T47D (cell line): ENCODE data around the gene CRLF3.

Experiments
- DNase-seq, 2 experiments: peaks; one replicate each; pipeline versions ENCODE4 v3.0.0 to v3.0.0-alpha.2; 2011 to 2012; ENCODE audit warnings: low read depth in 1 of 2, low spot score in 1 of 2
- JUND ChIP-seq: IDR thresholded peaks from 2 replicates; pipeline ENCODE4 v1.6.1; 2012; ENCODE audit warnings: low read depth
- in situ Hi-C: cut with HindIII; loops from 2 replicates; pipeline ENCODE4 v1.10.0; 2016; ENCODE audit warnings: low sequenced_read_pairs, low pct_unique_long_range_greater_than_20kb

CRLF3 gene

GRCh38 chr17:30824356-30825145, at the start of gene CRLF3:
Gene CRLF3, minus strand, starts transcription at chr17:30824692. Its CDS starts 41 bp downstream, at chr17:30824651.
- in situ Hi-C loops: no loop called here
- peak; percentile 96 to 98 for DNase-seq
- TF ChIP-seq JUND: no peak

GRCh38 chr17:30869005-30869404, 44.5 kb upstream of the CRLF3 start:
- in situ Hi-C loops: no loop called here
- no peak for DNase-seq
- TF ChIP-seq JUND: no peak

DNA sequence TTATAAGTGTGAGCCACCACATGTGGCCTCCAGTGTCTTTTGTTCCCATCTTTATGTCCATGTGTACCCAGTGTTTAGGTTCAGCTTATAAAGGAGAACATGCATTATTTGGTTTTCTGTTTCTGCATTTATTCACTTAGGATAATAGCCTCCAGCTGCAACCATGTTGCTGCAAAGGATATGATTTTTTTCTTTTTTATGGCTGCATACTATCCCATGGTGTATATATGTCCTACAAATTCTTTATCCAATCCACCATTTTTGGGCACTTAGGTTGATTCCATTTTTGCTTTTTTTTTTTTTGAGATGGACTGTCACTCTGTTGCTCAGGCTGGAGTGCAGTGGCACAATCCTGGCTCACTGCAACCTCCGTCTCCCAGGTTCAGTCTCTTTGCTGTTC, 40.1 kb upstream of the CRLF3 start:
- in situ Hi-C loops: no loop called here
- DNase-seq: no peak
- no peak for TF ChIP-seq JUND

- no peak for TF ChIP-seq JUND
- DNase-seq: peak in 1 of 2 experiments; percentile 12
These were observed 34.2 kb upstream of the CRLF3 start for GRCh38 chr17:30858556-30859250.

DNA sequence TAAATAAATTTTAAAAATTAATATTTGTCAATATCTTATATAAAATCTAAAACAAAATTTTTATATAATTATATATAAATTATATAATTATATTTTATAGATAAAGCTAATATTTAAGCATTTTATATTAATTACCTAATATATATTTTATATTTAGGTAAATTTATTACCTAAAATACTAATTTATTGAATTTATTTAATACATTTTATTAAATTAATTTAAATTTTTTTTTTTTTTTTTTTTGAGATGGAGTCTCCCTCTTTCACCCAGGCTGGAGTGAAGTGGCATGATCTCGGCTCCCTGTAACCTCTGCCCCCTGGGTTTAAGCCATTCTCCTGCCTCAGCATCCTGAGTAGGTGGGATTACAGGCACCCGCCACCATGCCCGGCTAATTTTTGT, 29.7 kb upstream of the CRLF3 start:
- no peak for DNase-seq
- TF ChIP-seq JUND: no peak
- in situ Hi-C loops: no loop called here

More at GRCh38 chr17:30858556-30859250, 34.2 kb upstream of the CRLF3 start:
- in situ Hi-C loops: no loop called here

DNA sequence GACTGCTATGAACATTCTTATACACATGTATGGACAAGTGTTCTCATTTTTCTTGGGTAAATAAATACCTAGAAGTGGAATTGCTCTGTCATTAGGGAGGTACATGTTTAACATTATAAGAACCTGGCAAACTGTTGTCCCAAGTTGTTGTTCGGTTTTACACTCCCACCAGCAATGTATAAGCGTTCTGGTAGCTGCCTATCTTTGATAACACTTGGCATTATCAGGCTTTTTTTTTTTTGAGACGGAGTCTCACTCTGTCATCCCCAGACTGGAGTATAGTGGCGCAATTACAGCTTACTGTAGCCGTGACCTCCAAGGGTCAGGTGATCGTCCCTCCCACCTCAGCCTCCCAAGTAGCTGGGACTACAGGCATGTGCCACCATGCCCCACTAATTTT, 23.5 kb upstream of the CRLF3 start:
- no peak for TF ChIP-seq JUND
- in situ Hi-C loops: no loop called here
- no peak for DNase-seq

DNA sequence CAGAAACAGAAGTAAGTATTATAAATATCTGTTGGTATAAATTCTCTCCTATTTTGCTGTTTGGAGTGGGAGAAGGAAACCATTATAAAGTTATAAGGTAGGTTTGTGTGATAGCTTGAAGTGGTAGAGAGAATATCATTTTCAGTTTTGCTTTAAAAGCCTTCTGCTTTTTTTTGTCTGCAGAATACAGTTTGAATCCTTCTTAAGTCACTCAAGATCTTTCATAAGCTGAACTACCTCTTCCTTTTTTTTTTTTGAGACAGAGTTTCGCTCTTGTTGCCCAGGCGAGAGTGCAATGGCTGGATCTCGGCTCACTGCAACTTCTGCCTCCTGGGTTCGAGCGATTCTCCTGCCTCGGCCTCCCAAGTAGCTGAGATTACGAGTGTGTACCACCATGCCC, 16.3 kb upstream of the CRLF3 start:
- in situ Hi-C loops: no loop called here
- no peak for TF ChIP-seq JUND
- DNase-seq: no peak

DNA sequence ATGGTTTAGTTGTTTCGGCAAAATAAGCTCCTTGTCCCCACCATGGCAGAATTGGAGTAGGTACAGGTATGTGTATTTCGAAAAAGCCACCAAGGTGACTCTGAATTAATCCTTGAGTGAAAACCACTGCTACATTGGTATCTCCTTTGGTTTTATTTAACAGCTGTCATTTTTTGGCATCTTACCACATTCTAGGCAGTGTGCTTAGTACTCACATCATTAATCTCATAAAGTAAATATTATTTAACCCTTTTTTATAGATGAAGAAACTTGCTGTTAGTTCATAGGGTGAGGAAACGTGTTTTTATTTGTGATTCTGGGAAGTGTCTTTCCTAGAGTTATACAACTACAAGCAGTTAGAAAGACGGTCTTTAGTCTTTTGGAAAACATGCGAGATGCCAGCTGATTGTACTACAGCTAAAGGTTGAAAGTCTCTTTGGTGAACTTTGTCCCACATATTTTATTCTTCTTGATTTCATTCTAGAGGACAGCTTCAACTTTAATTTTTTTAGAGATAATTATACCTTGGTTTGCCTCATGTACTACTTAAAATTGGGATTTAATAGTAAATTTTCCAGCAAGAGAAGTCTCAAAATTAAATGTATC, 13.8 kb upstream of the CRLF3 start:
- DNase-seq: no peak
- in situ Hi-C loops: no loop called here
- no peak for TF ChIP-seq JUND

DNA sequence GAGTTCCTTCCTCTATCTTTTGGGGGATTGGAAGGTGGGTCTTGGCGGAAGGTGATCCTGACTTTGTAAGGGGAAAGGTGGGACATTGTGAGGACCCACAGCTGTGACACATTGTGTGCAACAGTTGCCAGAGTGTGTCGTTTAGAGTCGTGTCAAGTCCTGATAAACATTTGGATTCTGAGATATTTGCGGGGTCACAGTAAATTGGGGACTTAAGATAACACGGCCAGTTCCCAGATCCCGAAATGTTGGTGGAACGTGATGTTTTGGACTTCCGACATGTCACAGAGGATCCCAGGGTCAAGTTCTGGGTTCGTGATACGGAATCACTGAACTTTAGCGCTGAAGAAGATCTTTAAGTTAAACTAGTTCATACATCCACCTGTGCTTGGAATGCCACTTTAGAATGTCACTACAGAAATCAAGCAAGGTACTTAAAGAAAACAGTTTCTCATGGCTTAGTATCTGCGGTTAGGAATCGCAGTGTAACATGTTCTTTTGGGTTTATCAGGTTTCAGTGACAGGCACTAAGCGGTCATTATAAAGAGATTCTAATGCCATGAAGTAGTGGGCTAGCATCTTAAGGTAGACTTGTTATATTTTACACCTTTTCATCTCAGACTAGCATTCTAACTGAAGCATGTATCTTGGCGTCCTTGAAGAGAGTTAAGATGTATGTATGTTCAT, 8.1 kb upstream of the CRLF3 start:
- no peak for DNase-seq

DNA sequence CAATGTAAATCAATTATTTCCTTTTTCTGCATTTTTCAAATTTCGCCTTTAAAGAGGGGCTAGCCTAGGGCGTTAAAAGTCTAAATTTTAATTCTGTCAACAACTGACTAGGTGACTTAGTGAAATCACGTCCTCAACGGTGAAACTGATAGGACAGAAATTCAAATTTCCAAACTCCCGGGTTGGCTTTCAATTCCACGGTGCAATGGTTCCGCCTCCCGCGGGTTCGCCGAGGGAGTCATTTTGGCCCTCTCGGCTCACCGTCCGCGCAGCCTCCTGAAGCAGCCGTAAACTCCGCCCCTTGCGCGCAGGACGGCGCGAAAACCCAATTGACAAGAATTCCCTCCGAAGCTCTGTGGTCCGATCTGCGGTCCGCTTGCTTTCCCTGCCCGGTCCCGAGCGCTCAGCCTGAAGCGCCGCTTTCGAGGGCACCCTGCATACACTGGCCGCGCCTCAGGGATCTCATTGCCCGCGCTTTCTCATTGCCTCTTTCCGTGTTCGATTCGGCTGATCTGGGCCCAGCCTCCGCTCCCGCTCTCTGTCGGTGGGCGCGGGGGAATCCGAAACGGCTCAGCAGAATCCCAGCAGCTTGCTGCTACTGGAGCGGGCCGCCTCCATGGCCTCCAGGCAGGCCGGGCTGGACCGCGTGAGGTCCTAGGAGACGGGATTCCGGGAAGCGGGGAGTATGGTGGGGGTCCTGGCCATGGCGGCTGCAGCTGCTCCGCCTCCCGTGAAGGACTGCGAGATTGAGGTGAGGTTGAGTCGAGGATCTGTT, 7.4 kb upstream of the CRLF3 start, which contains the start of gene ATAD5:
Gene ATAD5 (plus strand): TSS at position 304 of the 775 bp plus-strand sequence. CDS start 382 bp downstream, at position 686.
- DNase-seq: peak; percentile 91 to 96
- peak; percentile 8; the same call in 1 of the 2 replicates for TF ChIP-seq JUND
- in situ Hi-C loops: no loop called here

More for the DNA sequence above, 8.1 kb upstream of the CRLF3 start:
- no peak for TF ChIP-seq JUND
- in situ Hi-C loops: no loop called here

- in situ Hi-C loops: no loop called here
- no peak for TF ChIP-seq JUND
- DNase-seq: peak in 1 of 2 experiments; percentile 37
These were observed 6.8 kb upstream of the CRLF3 start for GRCh38 chr17:30831257-30831656.

GRCh38 chr17:30829022-30829421, 4.5 kb upstream of the CRLF3 start:
- in situ Hi-C loops: no loop called here
- no peak for DNase-seq
- TF ChIP-seq JUND: no peak
